ENCODE data around the gene PCDHGA4. TPM values are rescaled to one million over a fixed set of nuclear protein-coding genes. Genes with fewer than 3 reads are reported as not detected.
"Not testable (repeated sequence)": the region's sequence is repeated elsewhere in the genome, so short reads cannot be mapped to it uniquely, and the experiment has no call there.

PCDHGA4 gene
- total RNA-seq, 4 donors from 2014 or later: 0.27 to 3.3 (median 0.81) TPM

GRCh38 chr5:141384471-141385267 is 29.8 kb downstream of the PCDHGA4 start:
- TF ChIP-seq CTCF (IDR thresholded peaks at IDR 0.05): no peak
- no peak for TF ChIP-seq POLR2A (IDR thresholded peaks at IDR 0.05)
- no peaks in the 10 kb centered on the region for H3K27me3 ChIP-seq
- no peak overlapping the region for H3K27ac ChIP-seq
- H3K36me3 ChIP-seq: no peaks in the 10 kb centered on the region
- H3K9me3 ChIP-seq: peaks cover 0 to 63% (median 7%) of the 10 kb centered on the region in 4 donors
- DNase-seq: no peak
- no peaks in the 10 kb centered on the region for H3K4me1 ChIP-seq
- H3K4me3 ChIP-seq: no peak overlapping the region

- not testable (repeated sequence) for H3K4me3 ChIP-seq, H3K27ac ChIP-seq, H3K36me3 ChIP-seq, DNase-seq, H3K4me1 ChIP-seq, H3K27me3 ChIP-seq
- peak in 3 of 6 experiments; percentile 4 to 17 (median 14) for TF ChIP-seq CTCF (IDR thresholded peaks at IDR 0.05)
- peaks cover 0 to 60% (median 10%) of the 10 kb centered on the region in 4 donors for H3K9me3 ChIP-seq
These were observed 32.9 kb downstream of the PCDHGA4 start, which contains the start of gene PCDHGB4 for GRCh38 chr5:141387557-141388311. PCDHGB4 (plus strand) TSS chr5:141387698; CDS start chr5:141387885, 187 bp downstream.

GRCh38 chr5:141388661-141389060 is 33.8 kb downstream of the PCDHGA4 start:
- Histone ChIP-seq H3K4me3 (no peak overlapping the region), H3K27ac (no peak overlapping the region), H3K4me1 (no peaks in the 10 kb centered on the region), H3K9me3 (peaks cover 0 to 60% (median 13%) of the 10 kb centered on the region in 4 donors), H3K27me3 (no peaks in the 10 kb centered on the region), H3K36me3 (no peaks in the 10 kb centered on the region)
- DNase-seq: no peak
- TF ChIP-seq CTCF (IDR thresholded peaks at IDR 0.05) (no peak), POLR2A (IDR thresholded peaks at IDR 0.05) (no peak)

- TF ChIP-seq POLR2A (IDR thresholded peaks at IDR 0.05) (no peak), CTCF (IDR thresholded peaks at IDR 0.05) (no peak)
- Histone ChIP-seq H3K27ac (no peak overlapping the region), H3K36me3 (no peaks in the 10 kb centered on the region), H3K9me3 (peaks cover 0 to 62% (median 15%) of the 10 kb centered on the region in 4 donors), H3K4me1 (no peaks in the 10 kb centered on the region), H3K4me3 (no peak overlapping the region), H3K27me3 (no peaks in the 10 kb centered on the region)
- DNase-seq: no peak
These were observed 34.6 kb downstream of the PCDHGA4 start for GRCh38 chr5:141389153-141390042.

Measured in Peyer's patch (tissue), 4 donors.